Gastrocnemius medialis (tissue), 4 donors: ENCODE results near the gene GALNTL6.

Experiments
- POLR2A ChIP-seq, 2 donors: fragments of 450-650 bp; IDR thresholded peaks; one replicate each; pipeline ENCODE4 v1.6.1; 2017; ENCODE audit warnings: antibody characterized with exemption in 2 of 2, mild to moderate bottlenecking in 2 of 2, moderate library complexity in 2 of 2
- TF ChIP-seq, protein P1 (sequence below), 5 experiments: fragments of 450-650 bp in 3 of 5; fragments of 200-600 bp in 2 of 5; sonication (generic) in 2 of 5; IDR thresholded peaks in 4 of 5; conservative IDR thresholded peaks in 1 of 5; 1 replicate in 4 of 5; 2 replicates in 1 of 5; pipeline ENCODE4 v1.5.1; 2016 to 2019; ENCODE audit warnings: antibody characterized with exemption in 5 of 5, mild to moderate bottlenecking in 3 of 5, moderate library complexity in 3 of 5

GRCh38 chr4:172308078-172308477 lies 494.9 kb downstream of the GALNTL6 start:
- no peak for TF ChIP-seq POLR2A (IDR thresholded peaks at IDR 0.05)
- TF ChIP-seq, protein P1, sequence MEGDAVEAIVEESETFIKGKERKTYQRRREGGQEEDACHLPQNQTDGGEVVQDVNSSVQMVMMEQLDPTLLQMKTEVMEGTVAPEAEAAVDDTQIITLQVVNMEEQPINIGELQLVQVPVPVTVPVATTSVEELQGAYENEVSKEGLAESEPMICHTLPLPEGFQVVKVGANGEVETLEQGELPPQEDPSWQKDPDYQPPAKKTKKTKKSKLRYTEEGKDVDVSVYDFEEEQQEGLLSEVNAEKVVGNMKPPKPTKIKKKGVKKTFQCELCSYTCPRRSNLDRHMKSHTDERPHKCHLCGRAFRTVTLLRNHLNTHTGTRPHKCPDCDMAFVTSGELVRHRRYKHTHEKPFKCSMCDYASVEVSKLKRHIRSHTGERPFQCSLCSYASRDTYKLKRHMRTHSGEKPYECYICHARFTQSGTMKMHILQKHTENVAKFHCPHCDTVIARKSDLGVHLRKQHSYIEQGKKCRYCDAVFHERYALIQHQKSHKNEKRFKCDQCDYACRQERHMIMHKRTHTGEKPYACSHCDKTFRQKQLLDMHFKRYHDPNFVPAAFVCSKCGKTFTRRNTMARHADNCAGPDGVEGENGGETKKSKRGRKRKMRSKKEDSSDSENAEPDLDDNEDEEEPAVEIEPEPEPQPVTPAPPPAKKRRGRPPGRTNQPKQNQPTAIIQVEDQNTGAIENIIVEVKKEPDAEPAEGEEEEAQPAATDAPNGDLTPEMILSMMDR (IDR thresholded peaks at IDR 0.05 in 4 of 5, conservative IDR thresholded peaks at IDR 0.05 in 1 of 5): no peak
